ENCODE data around the gene CNTN1.

CNTN1 gene

GRCh38 chr12:41019461-41019860 is 327.2 kb downstream of the CNTN1 start:
- in situ Hi-C loops (cut with HindIII; ENCODE audit: low pct_ligation_motif_present, low sequenced_read_pairs), result no loop called here

GRCh38 chr12:41023836-41024235 is 331.6 kb downstream of the CNTN1 start:
- in situ Hi-C loops (cut with HindIII; ENCODE audit: low pct_ligation_motif_present, low sequenced_read_pairs), result no loop called here
- no peak for TF ChIP-seq CTCF (IDR thresholded peaks at IDR 0.05; ENCODE audit: low read depth, low read length, missing control alignments)
- Histone ChIP-seq H3K36me3 (replicated peaks) (no peaks in the 10 kb centered on the region), H3K27ac (no peak overlapping the region), H3K4me3 (ENCODE audit: low read depth, low read length) (no peak overlapping the region), H3K27me3 (replicated peaks) (no peaks in the 10 kb centered on the region)
- no peak for DNase-seq

More at GRCh38 chr12:41019461-41019860, 327.2 kb downstream of the CNTN1 start:
- no peak for DNase-seq
- no peak for TF ChIP-seq CTCF (IDR thresholded peaks at IDR 0.05; ENCODE audit: low read depth, low read length, missing control alignments)
- Histone ChIP-seq H3K27me3 (replicated peaks) (no peaks in the 10 kb centered on the region), H3K27ac (no peak overlapping the region), H3K4me3 (ENCODE audit: low read depth, low read length) (no peak overlapping the region), H3K36me3 (replicated peaks) (no peaks in the 10 kb centered on the region)

GRCh38 chr12:41026151-41026550 is 333.9 kb downstream of the CNTN1 start:
- Histone ChIP-seq H3K36me3 (replicated peaks) (no peaks in the 10 kb centered on the region), H3K27ac (no peak overlapping the region), H3K27me3 (replicated peaks) (no peaks in the 10 kb centered on the region), H3K4me3 (ENCODE audit: low read depth, low read length) (no peak overlapping the region)
- no peak for TF ChIP-seq CTCF (IDR thresholded peaks at IDR 0.05; ENCODE audit: low read depth, low read length, missing control alignments)
- no peak for DNase-seq
- in situ Hi-C loops (cut with HindIII; ENCODE audit: low pct_ligation_motif_present, low sequenced_read_pairs), result no loop called here

- in situ Hi-C loops (cut with HindIII; ENCODE audit: low pct_ligation_motif_present, low sequenced_read_pairs), result no loop called here
- no peak overlapping the region for H3K4me3 ChIP-seq (ENCODE audit: low read depth, low read length)
- no peak for TF ChIP-seq CTCF (IDR thresholded peaks at IDR 0.05; ENCODE audit: low read depth, low read length, missing control alignments)
- DNase-seq, result no peak
- H3K36me3 ChIP-seq (replicated peaks), result no peaks in the 10 kb centered on the region
- no peak overlapping the region for H3K27ac ChIP-seq
- no peaks in the 10 kb centered on the region for H3K27me3 ChIP-seq (replicated peaks)
Observed at GRCh38 chr12:41032386-41032785, 340.1 kb downstream of the CNTN1 start.

GRCh38 chr12:41034686-41035085 is 342.4 kb downstream of the CNTN1 start:
- no peak for TF ChIP-seq CTCF (IDR thresholded peaks at IDR 0.05; ENCODE audit: low read depth, low read length, missing control alignments)
- H3K36me3 ChIP-seq (replicated peaks), result no peaks in the 10 kb centered on the region
- in situ Hi-C loops (cut with HindIII; ENCODE audit: low pct_ligation_motif_present, low sequenced_read_pairs), result no loop called here
- no peaks in the 10 kb centered on the region for H3K27me3 ChIP-seq (replicated peaks)
- H3K27ac ChIP-seq, result no peak overlapping the region
- no peak overlapping the region for H3K4me3 ChIP-seq (ENCODE audit: low read depth, low read length)
- no peak for DNase-seq

- Histone ChIP-seq H3K27me3 (replicated peaks) (no peaks in the 10 kb centered on the region), H3K4me3 (ENCODE audit: low read depth, low read length) (no peak overlapping the region), H3K27ac (no peak overlapping the region), H3K36me3 (replicated peaks) (no peaks in the 10 kb centered on the region)
- DNase-seq, result no peak
- in situ Hi-C loops (cut with HindIII; ENCODE audit: low pct_ligation_motif_present, low sequenced_read_pairs), result no loop called here
- no peak for TF ChIP-seq CTCF (IDR thresholded peaks at IDR 0.05; ENCODE audit: low read depth, low read length, missing control alignments)
Observed at GRCh38 chr12:41039461-41039860, 347.2 kb downstream of the CNTN1 start.
